HG03139 (cell line): ENCODE data around the gene NT5C1A.

Experiments
- ATAC-seq: cut with Tn5 transposase; IDR thresholded peaks from one replicate; pipeline ENCODE4 v1.9.1; 2021; ENCODE audit not compliant: unreplicated experiment

The NT5C1A gene

GRCh38 chr1:39639305-39640130, 32.4 kb downstream of the NT5C1A start, which contains the start of gene HEYL:
Gene HEYL, minus strand, starts transcription at chr1:39639643. Its CDS starts 18 bp downstream, at chr1:39639625.
- no peak for ATAC-seq

GRCh38 chr1:39638965-39639304, 33.0 kb downstream of the NT5C1A start:
- no peak for ATAC-seq

- no peak for ATAC-seq
Measured at GRCh38 chr1:39637361-39637760, 34.5 kb downstream of the NT5C1A start.

DNA sequence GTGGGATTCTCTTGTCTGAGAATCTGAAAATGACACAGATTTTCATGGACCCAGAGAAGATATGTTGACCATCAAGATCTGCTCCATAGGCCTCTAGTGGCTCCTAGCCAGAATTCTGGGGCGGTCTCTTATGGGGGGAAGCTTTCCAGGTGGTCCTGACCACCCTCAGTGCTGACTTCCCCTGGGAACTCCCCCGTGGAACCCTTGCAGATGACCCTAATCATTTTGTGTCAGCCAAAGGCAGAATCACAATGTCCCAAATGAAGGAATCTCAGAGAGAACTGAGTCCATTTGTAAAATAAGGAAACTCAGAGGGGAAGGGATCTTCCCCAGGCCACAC, 36.1 kb downstream of the NT5C1A start:
- ATAC-seq, result no peak

- ATAC-seq, result no peak
Measured at GRCh38 chr1:39635205-39635870, 36.6 kb downstream of the NT5C1A start.

- ATAC-seq, result no peak
Measured at GRCh38 chr1:39633422-39633821, 38.5 kb downstream of the NT5C1A start.

- no peak for ATAC-seq
Measured at GRCh38 chr1:39632682-39633417, 39.1 kb downstream of the NT5C1A start.

DNA sequence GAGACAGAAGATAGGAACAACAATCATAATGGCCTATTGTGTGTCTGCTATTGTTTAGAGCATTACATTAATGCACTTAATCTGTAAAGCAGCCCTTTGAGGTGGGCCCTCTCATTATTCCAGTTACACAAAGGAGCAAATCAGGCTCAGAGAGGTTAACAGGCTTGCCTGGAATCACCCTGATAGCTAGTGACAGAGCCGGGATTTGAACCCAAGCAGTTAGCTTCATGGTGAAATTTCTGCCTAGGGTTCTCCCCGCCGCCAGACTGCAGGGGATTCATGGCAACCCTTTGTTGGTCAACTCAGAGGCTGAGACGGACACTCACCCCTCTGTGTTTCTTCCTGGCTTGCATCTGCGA, 39.6 kb downstream of the NT5C1A start:
- no peak for ATAC-seq

GRCh38 chr1:39631361-39632322, 40.3 kb downstream of the NT5C1A start:
- ATAC-seq, result no peak

DNA sequence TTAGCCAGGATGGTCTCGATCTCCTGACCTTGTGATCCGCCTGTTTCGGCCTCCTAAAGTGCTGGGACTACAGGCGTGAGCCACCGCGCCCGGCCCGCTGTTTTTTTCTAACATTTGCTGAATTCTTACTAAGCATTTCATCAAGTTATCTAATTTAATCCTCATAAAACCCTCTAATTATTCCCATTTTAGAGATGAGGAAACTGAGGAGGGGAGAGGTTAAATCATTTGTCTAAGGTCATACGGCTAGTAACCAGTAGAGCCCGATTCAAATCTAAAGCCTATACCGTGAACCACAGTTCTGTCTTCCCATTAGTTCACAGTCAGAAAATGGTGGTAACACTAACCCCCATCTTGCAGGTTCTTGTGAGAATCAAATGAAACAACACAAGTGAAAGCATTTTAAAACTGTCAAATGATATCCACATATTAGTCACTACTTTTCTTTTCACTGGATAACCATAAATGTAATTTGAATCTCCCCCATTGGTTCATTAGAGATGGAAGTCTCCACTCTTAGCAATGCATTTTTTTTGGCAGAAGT, 43.0 kb downstream of the NT5C1A start:
- no peak for ATAC-seq

DNA sequence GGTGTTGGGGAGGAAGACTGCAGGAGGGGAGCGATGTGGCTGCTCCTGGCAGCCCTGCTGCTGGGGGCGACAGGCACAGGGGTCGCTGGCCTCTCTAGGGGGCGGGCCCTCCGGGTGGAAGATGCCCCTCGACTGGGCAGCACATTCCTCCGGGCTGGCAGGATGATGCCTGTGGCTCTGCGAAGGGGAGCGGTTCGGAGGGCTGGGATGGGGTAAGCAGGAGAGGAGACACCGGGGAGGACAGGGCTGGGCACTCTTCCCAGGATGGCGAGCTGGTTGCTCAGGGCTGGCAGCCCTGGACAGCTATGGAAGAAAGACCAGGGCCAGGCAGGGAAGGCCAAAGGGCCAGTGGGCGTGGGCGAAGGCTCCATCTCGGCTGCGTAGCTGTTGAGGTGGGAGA, 45.3 kb downstream of the NT5C1A start:
- no peak for ATAC-seq

DNA sequence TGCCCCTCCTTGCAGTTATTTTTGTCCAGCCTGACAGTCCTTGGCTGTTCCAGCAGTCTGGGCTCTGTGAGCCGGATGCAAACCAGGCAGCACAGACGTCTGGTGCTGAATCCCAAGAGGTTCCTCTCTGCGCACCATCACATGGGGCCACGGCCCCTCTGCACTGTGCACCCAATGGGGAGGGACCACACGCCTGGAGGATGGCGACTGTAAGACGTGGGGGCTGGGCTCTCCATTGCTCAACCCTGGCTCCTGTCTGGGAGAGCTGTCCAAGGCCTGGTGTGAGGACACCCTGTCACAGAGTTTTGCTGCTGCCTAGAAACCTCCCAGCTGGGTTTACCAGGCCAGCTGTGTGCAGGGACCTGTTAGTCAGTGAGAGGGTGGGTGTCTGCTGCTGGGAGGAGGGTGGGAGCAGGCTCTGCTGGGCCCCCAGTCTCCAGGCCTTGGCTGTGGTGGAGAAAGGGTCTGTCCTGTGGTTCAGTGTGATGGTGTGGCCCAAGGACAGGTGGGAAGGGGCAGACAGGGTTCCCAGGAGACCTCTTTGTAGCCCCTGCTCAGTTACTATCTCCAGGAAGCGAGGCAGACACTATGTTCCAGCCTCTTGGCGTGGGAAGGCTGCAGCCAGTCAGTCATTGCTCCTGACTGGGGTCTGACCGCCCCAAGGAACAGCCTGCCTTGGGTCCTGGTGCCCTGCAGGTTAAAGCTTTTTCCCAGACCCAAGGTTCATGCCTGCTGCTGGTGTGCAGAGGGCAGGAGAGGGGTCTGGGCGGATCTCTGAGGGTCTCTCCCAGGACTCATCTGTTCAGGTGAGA, 46.2 kb downstream of the NT5C1A start:
- no peak for ATAC-seq

DNA sequence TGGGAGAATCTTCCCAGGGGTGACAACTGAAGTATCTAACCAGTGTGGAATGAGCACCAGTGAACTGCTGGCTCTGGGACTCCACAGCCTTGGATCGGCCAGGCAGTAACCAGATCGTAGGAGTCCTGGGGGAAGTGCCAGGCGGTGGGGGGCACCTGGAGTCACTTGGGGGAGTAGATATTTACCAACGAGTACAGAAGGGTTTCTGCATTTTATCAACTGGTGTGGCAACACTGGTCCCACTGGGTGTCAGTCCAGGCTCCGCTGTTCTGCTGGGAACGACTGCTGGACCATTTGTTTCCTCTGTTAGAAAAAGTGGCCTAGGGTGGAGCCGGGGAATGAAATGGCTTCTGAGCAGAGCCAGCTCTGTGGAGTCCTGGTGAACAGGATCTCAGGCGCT, 46.9 kb downstream of the NT5C1A start:
- ATAC-seq, result no peak

GRCh38 chr1:39623053-39623452, 48.9 kb downstream of the NT5C1A start:
- ATAC-seq, result no peak

GRCh38 chr1:39622427-39622826, 49.5 kb downstream of the NT5C1A start:
- ATAC-seq, result no peak

- no peak for ATAC-seq
Measured at GRCh38 chr1:39620659-39621165, 51.2 kb downstream of the NT5C1A start.

- ATAC-seq, result no peak
Measured at GRCh38 chr1:39617488-39618049, 54.3 kb downstream of the NT5C1A start.

DNA sequence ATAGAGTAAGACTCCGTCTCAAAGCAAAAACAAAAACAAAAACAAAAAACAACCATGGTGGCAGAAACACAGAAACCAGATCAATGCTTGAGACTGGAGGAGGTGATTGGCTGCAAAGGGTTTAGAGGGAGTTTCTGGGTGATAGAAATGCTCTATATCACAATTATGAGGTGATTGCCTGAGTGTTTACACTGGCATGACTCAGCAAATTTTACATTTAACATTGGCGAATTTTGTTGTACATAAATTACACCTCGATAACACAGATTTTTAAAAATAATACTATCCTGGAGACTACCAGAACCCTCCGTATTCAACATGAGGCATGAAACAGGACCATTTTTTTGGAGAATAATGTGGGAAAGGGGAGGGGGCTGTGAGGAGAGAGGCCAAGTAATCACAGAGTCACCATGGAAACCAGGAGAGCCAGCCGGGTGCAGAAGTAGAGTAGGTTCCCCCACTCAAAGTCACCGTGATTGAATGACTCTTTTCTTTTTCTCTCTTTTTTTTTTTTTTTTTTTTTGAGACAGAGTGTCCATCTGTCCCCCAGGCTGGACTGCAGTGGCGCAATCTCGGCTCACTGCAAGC, 56.7 kb downstream of the NT5C1A start:
- ATAC-seq, result no peak

DNA sequence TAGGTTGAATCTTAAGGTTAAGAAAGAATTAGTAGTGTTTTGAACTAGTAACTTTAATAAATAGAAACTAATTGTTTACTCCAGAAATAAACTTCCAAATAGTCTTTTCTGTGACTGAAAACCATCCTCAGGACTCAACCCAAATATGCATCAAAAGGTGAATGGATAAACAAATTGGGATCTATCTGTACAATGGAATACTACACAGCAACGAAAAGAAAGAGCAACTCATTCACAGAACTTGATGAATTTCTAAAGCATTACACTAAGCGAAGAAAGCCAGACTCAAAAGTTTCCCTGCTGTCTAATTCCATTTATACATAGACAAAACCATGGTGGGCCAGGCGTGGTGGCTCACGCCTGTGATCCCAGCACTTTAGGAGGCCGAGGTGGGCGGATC, 57.4 kb downstream of the NT5C1A start:
- ATAC-seq, result no peak
